Parathyroid adenoma (tissue), 2 donors: ENCODE measurements around the gene EP400.

Experiments
- H2AFZ ChIP-seq: fragments of 300-600 bp; sonication (generic); one replicate; pipeline ENCODE4 v1.7.0; 2017; ENCODE audit warnings: antibody characterized with exemption, mild to moderate bottlenecking
- H3K27ac ChIP-seq: fragments of 300-600 bp; sonication (generic); one replicate; pipeline ENCODE4 v1.7.0; 2017
- H3K27me3 ChIP-seq: fragments of 300-600 bp; sonication (generic); one replicate; pipeline ENCODE4 v1.7.0; 2017; ENCODE audit warnings: low read length; ENCODE audit not compliant: control insufficient read depth, insufficient read depth
- H3K36me3 ChIP-seq: fragments of 300-600 bp; sonication (generic); one replicate; pipeline ENCODE4 v1.7.0; 2017; ENCODE audit warnings: low read length; ENCODE audit not compliant: control insufficient read depth, insufficient read depth
- H3K4me1 ChIP-seq: fragments of 300-600 bp; sonication (generic); one replicate; pipeline ENCODE4 v1.7.0; 2017; ENCODE audit warnings: control low read depth
- H3K4me2 ChIP-seq: fragments of 300-600 bp; sonication (generic); one replicate; pipeline ENCODE4 v1.7.0; 2017; ENCODE audit warnings: low read length
- H3K4me3 ChIP-seq: fragments of 300-600 bp; sonication (generic); one replicate; pipeline ENCODE4 v1.7.0; 2017; ENCODE audit warnings: low read depth, low read length
- H3K79me2 ChIP-seq: fragments of 300-600 bp; sonication (generic); one replicate; pipeline ENCODE4 v1.7.0; 2017; ENCODE audit warnings: control low read depth
- H3K9ac ChIP-seq: fragments of 300-600 bp; sonication (generic); one replicate; pipeline ENCODE4 v1.7.0; 2017; ENCODE audit warnings: mild to moderate bottlenecking
- H3K9me3 ChIP-seq: fragments of 300-600 bp; sonication (generic); one replicate; pipeline ENCODE4 v1.7.0; 2017; ENCODE audit warnings: low read length; ENCODE audit not compliant: control insufficient read depth
- TF ChIP-seq, protein P1 (sequence below): fragments of 300-600 bp; sonication (generic); IDR thresholded peaks from one replicate; pipeline ENCODE4 v1.7.0; 2017; ENCODE audit warnings: antibody characterized with exemption, mild to moderate bottlenecking
- donor health status: primary hyperparathyroidism.

Gene EP400

DNA sequence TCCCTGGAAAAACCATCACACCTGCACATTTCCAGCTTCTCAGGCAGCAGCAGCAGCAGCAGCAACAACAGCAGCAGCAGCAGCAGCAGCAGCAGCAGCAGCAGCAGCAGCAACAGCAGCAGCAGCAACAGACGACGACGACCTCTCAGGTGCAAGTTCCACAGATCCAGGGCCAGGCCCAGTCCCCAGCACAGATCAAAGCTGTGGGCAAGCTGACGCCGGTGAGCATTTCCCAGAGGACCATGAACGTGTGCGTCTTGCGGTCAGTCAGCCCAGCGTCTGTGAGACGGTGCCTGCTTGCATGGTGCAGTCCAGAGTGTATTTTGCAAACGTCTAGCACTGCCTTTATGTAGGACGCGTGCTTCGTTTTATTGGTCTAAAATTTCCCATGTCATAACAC lies 112.7 kb downstream of the EP400 start:
- Histone ChIP-seq H3K27ac (no peak overlapping the region), H3K27me3 (no peaks in the 10 kb centered on the region), H3K9me3 (no peaks in the 10 kb centered on the region), H3K79me2 (no peaks in the 10 kb centered on the region), H3K4me2 (no peak overlapping the region), H3K9ac (no peak overlapping the region), H2AFZ (no peak overlapping the region), H3K4me3 (no peak overlapping the region), H3K36me3 (no peaks in the 10 kb centered on the region), H3K4me1 (no peaks in the 10 kb centered on the region)
- TF ChIP-seq, protein P1, sequence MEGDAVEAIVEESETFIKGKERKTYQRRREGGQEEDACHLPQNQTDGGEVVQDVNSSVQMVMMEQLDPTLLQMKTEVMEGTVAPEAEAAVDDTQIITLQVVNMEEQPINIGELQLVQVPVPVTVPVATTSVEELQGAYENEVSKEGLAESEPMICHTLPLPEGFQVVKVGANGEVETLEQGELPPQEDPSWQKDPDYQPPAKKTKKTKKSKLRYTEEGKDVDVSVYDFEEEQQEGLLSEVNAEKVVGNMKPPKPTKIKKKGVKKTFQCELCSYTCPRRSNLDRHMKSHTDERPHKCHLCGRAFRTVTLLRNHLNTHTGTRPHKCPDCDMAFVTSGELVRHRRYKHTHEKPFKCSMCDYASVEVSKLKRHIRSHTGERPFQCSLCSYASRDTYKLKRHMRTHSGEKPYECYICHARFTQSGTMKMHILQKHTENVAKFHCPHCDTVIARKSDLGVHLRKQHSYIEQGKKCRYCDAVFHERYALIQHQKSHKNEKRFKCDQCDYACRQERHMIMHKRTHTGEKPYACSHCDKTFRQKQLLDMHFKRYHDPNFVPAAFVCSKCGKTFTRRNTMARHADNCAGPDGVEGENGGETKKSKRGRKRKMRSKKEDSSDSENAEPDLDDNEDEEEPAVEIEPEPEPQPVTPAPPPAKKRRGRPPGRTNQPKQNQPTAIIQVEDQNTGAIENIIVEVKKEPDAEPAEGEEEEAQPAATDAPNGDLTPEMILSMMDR: no peak

DNA sequence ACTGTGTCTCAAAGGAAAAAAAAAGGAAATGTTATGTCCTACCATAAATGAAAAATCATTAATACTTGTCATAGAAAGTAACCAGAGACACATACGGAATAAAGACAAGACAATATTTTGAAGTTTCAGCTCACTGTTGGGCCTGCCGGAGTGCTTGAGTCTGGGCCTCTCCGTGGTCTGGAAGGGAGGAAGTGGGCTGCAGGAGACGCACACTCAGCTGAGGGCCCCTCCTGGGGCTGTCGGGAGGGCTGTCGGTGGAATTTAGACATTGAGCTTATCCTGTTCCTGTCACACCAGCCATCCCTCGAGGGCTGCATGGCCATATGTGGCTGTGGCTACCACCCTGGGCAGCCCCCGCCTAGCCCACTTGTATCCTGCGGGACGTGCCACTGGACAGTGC lies 113.7 kb downstream of the EP400 start:
- H2AFZ ChIP-seq: no peak overlapping the region
- no peak overlapping the region for H3K4me3 ChIP-seq
- TF ChIP-seq, protein P1: no peak
- H3K36me3 ChIP-seq: no peaks in the 10 kb centered on the region
- no peaks in the 10 kb centered on the region for H3K79me2 ChIP-seq
- H3K4me2 ChIP-seq: no peak overlapping the region
- H3K9ac ChIP-seq: no peak overlapping the region
- H3K27me3 ChIP-seq: no peaks in the 10 kb centered on the region
- no peaks in the 10 kb centered on the region for H3K4me1 ChIP-seq
- no peak overlapping the region for H3K27ac ChIP-seq
- H3K9me3 ChIP-seq: no peaks in the 10 kb centered on the region

DNA sequence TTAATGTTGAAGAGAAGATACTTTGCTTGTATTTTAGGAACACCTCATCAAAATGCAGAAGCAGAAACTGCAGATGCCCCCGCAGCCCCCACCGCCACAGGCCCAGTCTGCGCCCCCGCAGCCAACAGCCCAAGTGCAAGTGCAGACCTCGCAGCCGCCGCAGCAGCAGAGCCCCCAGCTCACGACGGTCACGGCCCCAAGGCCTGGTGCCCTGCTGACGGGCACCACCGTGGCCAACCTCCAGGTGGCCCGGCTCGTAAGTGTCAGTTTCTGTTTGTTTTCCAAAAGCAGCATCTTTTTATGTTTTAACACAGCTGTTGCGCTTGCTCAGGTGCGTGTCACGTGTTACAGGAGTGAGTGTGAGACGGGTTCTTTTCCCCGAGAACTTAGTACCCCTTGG lies 114.9 kb downstream of the EP400 start:
- no peaks in the 10 kb centered on the region for H3K9me3 ChIP-seq
- no peak overlapping the region for H3K9ac ChIP-seq
- no peak overlapping the region for H3K27ac ChIP-seq
- H3K4me1 ChIP-seq: no peaks in the 10 kb centered on the region
- no peak overlapping the region for H3K4me3 ChIP-seq
- TF ChIP-seq, protein P1: no peak
- no peaks in the 10 kb centered on the region for H3K36me3 ChIP-seq
- H3K4me2 ChIP-seq: no peak overlapping the region
- no peaks in the 10 kb centered on the region for H3K27me3 ChIP-seq
- H2AFZ ChIP-seq: no peak overlapping the region
- H3K79me2 ChIP-seq: no peaks in the 10 kb centered on the region

DNA sequence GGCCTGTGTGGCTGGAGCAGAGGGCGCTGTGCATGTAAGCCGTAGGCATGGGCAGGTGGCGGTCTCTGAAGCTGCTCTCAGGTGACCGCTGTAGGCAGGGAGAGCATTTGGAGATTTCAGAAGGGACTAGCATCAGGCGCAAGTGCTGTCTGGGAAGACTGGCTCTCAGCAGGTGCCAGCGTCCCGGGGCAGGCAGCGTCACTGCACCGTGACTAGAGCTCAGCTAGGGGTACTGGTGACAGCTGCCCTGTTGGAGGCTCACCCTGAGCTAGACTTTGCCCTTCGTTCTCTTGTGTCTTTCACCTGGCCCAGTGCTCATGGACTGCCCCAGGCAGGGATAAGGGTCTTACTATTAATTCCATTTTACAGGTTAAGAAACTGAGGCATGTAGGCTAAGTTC lies 115.5 kb downstream of the EP400 start:
- Histone ChIP-seq H3K27ac (no peak overlapping the region), H3K9me3 (no peaks in the 10 kb centered on the region), H3K4me2 (no peak overlapping the region), H3K27me3 (no peaks in the 10 kb centered on the region), H3K4me3 (no peak overlapping the region), H3K9ac (no peak overlapping the region), H3K79me2 (no peaks in the 10 kb centered on the region), H3K36me3 (no peaks in the 10 kb centered on the region), H2AFZ (no peak overlapping the region), H3K4me1 (no peaks in the 10 kb centered on the region)
- TF ChIP-seq, protein P1: no peak

DNA sequence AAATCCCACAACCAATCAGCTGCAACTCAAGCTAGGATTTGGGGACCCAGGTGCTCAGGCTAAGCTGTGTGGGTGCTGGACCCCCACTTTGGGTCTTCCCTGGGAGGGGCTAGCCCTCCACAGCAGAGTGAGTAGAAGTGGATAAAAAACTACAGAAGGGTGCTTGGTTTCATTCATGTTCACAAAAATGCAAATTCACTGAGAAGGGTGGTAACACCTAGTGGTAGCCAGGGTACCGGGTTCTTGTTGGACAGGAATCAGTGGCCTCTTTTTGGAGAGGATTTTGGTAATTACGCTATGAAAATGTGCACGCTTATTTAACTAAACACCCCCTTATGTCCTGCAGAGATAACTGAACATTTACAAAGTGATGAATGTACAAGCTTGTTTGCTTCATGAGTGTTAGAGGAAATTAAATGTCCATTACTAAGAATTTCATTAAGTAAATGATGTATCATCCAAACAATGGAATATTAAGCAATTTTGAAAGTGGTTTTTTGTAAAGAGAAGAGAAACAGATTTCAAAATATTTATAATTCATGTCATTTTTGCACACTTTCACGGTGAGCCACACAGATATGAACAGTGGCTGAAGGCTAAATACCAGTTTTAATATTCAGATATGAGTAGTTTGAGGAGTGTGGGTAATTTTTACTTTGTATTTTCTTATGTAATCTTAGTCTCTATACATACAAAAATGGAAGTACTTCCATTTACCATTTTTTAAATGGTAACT lies 116.0 kb downstream of the EP400 start:
- Histone ChIP-seq H3K79me2 (no peaks in the 10 kb centered on the region), H3K9me3 (no peaks in the 10 kb centered on the region), H3K4me3 (no peak overlapping the region), H3K9ac (no peak overlapping the region), H2AFZ (no peak overlapping the region), H3K4me2 (no peak overlapping the region), H3K4me1 (no peaks in the 10 kb centered on the region), H3K36me3 (no peaks in the 10 kb centered on the region), H3K27ac (no peak overlapping the region), H3K27me3 (no peaks in the 10 kb centered on the region)
- TF ChIP-seq, protein P1: no peak
